ENCODE measurements around the gene IGFLR1.

DNA sequence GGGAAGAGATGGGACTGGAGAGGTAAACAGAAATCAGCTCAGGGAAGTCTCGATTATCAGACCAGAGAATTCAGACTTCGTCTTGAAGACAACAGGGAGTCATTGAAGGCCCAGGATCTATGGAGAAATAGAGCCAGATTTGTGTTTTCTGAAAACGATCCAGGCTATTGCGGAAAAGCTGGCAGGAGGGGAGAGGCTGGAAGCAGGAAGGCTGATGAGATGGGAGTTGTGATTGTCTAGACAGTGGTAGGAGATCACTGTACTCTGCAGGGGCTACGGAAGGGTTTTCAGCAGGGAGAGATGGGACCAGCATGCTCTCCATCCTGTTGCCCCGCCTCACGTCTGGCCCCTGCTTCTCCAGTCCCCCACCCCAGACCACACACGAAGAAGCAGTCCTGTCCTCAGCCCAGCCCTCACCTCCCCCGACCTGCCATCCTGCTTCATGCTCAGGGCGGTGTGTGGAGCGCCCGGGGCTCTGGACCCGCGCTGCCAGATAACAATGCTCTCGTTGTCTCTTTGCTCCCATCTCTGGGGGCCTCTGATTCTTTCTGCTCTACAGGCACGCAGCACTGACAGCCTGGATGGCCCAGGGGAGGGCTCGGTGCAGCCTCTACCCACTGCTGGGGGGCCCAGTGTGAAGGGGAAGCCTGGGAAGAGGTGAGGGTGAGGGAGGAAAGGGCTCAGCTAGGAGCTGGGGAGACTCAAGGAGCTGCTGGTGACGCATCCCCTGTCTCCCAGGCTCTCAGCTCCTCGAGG lies 35.0 kb upstream of the IGFLR1 start:
- no peak for TF ChIP-seq CREB1 (IDR thresholded peaks at IDR 0.05; ENCODE audit: low read depth)
- no peak for TF ChIP-seq TAF1 (IDR thresholded peaks at IDR 0.05; ENCODE audit: low read depth)
- no peak for TF ChIP-seq RAD21 (IDR thresholded peaks at IDR 0.05; ENCODE audit: low read depth)
- no peak for TF ChIP-seq FOXM1 (IDR thresholded peaks at IDR 0.05; ENCODE audit: borderline replicate concordance, low read depth)
- no peak for TF ChIP-seq YY1 (IDR thresholded peaks at IDR 0.05; ENCODE audit: low read depth)
- no peak for TF ChIP-seq CEBPB (IDR thresholded peaks at IDR 0.05)
- no peak for TF ChIP-seq EGR1 (IDR thresholded peaks at IDR 0.05)
- TF ChIP-seq EP300 (IDR thresholded peaks at IDR 0.05; ENCODE audit: borderline replicate concordance): no peak
- TF ChIP-seq, protein P1, sequence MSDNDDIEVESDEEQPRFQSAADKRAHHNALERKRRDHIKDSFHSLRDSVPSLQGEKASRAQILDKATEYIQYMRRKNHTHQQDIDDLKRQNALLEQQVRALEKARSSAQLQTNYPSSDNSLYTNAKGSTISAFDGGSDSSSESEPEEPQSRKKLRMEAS (IDR thresholded peaks at IDR 0.05): no peak
- TF ChIP-seq TEAD4 (IDR thresholded peaks at IDR 0.05): no peak
